Measurements from ENCODE around the gene CSTPP1. TPM values are rescaled to one million over a fixed set of nuclear protein-coding genes. Genes with fewer than 3 reads are reported as not detected.

Gene CSTPP1, protein sequence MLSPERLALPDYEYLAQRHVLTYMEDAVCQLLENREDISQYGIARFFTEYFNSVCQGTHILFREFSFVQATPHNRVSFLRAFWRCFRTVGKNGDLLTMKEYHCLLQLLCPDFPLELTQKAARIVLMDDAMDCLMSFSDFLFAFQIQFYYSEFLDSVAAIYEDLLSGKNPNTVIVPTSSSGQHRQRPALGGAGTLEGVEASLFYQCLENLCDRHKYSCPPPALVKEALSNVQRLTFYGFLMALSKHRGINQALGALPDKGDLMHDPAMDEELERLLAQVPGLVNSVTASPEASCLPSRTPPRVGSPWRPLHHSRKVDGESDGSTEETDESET
- total RNA-seq: 14.4 and 17.8 TPM in 2 replicates

GRCh38 chr11:46936138-46937110 lies at the start of gene CSTPP1:
Gene CSTPP1 (plus strand): TSS chr11:46936761. CDS start chr11:46936806, 45 bp downstream.

DNA sequence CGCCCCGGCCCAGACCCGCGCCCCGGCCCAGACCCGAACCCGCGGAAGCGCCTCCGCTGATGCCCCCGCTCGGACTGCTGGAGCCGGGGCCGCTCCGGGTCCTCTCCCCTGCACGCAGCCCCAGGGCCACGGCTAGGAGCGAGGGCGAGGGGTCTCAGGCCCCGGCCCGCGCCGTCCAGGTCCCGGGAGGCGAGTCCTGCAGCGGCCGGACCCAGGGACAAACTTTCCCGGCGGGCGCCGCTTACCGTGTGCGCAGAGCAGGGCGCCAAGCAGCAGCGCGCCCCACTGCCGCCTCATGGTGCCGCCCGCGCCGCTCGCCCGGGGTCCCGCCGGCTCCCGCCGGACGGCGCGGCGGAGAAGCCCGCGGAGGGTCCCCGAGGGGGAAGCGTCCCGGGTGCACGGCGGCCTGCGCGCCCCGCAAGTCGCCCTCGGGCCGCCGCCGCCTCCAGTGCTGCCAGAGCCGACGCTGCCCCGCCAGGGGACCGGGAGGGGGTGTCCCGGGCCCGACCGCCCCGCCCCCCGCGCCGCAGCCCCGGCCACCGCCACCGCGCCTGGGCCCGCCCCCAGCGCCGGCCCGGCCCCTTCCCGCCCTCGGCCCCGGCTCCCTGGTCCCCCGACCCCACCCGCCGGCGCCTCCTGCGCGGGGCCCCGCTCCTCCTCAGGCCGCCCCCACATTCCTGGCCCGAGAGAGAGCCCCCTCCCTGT lies 18.3 kb upstream of the CSTPP1 start, which contains the start of gene LRP4:
Gene LRP4, minus strand, starts transcription at position 468 of the 705 bp plus-strand sequence. Its CDS starts 171 bp downstream, at position 297.

GRCh38 chr11:47176328-47177228 lies 240.0 kb downstream of the CSTPP1 start, which contains the start of gene ARFGAP2:
Gene ARFGAP2 (minus strand): TSS chr11:47176879. CDS start chr11:47176853, 26 bp downstream.

GRCh38 chr11:47186076-47186699 lies 249.6 kb downstream of the CSTPP1 start, which contains the start of gene PACSIN3:
Gene PACSIN3 (minus strand): TSS chr11:47186434. CDS start chr11:47182727, 3,707 bp downstream.

Other genes with a start within 250 kb of the CSTPP1 start
- 61.3 and 71.5 TPM in 2 replicates for gene ARHGAP1, start 236.1 kb upstream of the CSTPP1 start, total RNA-seq
- 8.8 and 9.6 TPM in 2 replicates for gene ZNF408, start 235.7 kb upstream of the CSTPP1 start, total RNA-seq
- not detected in 2 replicates for gene F2, start 217.5 kb upstream of the CSTPP1 start, total RNA-seq
- gene CKAP5, start 90.5 kb upstream of the CSTPP1 start, total RNA-seq: 32.2 and 40.5 TPM in 2 replicates
- 5.1 and 5.5 TPM in 2 replicates for gene LRP4, start 18.2 kb upstream of the CSTPP1 start, total RNA-seq
- 62.8 and 81.1 TPM in 2 replicates for gene ARFGAP2, start 240.1 kb downstream of the CSTPP1 start, total RNA-seq
- 16.2 and 17.6 TPM in 2 replicates for gene PACSIN3, start 249.7 kb downstream of the CSTPP1 start, total RNA-seq

All from cardiac ventricle fibroblast (primary cell).